AG20443 (cell line): ENCODE results near the gene PROSER3.

Experiments
- DNase-seq: peaks from one replicate; pipeline ENCODE4 v3.0.0; 2012; ENCODE audit warnings: low spot score, mixed read lengths

The PROSER3 gene

DNA sequence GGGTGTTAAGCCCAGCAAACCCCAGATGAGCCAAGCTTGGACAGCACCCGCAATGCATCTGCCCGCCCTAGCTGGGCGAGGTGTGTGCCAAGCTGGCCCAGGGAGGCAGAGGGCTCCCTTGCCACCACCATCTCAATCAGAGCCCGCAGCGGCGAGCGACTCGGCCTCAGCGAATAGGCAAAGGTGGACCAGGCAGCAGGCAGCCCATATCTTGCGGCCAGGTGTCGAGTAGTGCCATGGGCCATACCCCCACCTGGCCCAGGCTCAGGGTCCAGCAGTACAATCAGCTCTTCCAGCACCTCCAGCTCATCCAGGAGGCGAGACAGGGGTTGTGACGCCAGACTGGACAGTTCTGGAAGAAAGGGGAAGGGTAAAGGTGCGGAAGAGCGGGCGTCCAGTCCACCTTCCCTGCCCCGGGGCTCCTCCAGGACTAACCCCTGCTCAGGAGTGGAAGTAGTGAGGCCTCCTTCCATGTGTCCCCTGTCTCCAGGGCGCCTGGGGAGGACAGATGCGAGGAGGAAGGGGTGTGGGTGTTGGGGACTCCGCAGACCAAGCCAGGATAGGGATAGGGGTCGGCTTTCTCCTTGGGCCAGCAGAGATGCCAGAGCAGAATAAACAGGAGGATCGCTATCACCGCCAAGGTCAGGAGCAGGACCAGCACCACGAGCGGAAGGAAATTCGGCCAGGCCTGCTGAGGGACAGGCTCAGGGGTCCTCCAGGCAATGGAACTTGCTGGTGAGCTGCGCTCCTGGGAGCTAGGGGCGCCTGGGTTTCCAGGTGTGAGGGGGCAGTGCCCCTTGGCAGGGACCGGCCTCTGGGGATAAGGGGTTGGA is 18.5 kb upstream of the PROSER3 start:
- DNase-seq, result no peak

- DNase-seq, result no peak
These were observed 17.9 kb upstream of the PROSER3 start for GRCh38 chr19:35740108-35740422.

DNA sequence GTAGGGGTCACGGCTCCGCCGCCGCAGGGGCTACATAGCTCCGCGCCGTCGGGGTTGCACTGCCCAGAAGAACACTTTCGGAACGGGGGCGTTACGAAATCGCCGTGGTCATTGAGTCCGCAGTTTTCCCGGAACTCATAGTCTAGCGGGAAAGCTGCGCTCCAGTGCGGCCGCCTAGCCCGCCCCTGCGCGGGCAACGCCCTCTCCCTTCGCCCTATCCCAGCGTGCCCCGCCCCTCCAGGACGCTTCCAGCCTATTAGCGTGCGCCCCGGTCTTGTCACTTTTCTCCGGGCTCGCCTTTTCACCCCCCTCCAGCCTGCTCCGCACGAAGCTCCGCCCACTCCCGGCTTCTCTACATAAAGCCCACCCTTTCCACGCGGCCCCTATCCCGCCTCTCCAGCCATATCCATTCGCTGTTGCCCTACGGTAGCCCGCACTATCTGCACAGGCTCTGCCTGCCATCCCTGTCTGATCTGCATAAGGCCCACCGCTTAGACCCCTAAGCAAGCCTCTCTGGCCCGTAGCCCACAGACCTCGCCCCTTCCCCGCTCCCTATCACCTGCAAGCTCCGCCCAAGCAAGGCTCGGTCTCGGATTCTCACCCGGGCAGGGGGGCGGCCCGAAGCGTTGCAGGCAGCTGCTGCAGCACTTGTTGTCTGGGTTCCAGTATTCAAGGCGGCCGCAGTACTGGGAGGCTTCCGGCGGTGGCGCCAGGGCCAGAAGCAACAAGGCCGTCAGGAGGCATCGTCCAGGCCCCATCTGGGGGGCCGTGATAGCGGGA is 17.4 kb upstream of the PROSER3 start:
- peak; percentile 98 for DNase-seq

- DNase-seq, result no peak
These were observed 16.8 kb upstream of the PROSER3 start for GRCh38 chr19:35741203-35741515.

GRCh38 chr19:35742121-35742724 is 15.8 kb upstream of the PROSER3 start, which contains the start of gene IGFLR1:
IGFLR1 (minus strand) TSS chr19:35742452; CDS start chr19:35741180, 1,272 bp downstream.
- DNase-seq, result no peak

DNA sequence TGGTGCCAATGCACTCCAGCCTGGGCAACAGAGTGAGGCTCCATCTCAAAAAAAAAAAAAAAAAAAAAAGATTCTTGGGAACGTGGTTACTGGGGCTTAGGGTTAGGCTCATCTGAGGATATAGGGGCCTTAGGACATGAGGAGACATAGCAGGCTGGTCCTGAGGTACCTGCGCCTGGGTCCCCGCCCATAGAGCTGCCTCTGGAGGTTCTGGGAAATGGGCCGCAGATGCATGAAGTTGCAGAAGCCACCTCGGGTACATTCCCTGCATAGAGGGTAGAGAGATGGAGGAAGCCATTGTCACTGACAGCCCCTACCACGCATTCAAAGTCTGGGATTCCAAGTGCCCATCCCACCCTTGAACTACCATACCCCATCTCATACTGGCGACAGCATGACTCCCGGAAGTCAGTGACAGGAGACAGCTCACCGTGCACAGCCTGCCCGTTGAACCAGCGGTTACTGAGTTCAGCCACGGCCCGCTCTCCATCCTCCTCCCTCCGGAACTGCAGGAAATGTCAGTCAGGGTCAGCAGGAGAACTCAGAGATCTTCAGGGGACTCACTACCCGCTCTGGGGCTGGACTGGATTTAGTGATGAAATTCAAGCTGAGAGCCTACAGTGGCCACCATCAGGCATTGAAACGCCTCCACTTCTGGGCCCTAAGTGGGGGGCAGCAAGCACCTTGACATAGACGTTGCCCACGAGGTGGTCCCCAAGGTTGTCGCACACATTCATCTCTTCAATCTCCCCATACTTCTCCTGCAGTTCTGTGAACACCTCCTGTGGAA is 14.1 kb upstream of the PROSER3 start:
- no peak for DNase-seq

GRCh38 chr19:35744430-35745327 is 13.3 kb upstream of the PROSER3 start:
- DNase-seq, result peak; percentile 89

DNA sequence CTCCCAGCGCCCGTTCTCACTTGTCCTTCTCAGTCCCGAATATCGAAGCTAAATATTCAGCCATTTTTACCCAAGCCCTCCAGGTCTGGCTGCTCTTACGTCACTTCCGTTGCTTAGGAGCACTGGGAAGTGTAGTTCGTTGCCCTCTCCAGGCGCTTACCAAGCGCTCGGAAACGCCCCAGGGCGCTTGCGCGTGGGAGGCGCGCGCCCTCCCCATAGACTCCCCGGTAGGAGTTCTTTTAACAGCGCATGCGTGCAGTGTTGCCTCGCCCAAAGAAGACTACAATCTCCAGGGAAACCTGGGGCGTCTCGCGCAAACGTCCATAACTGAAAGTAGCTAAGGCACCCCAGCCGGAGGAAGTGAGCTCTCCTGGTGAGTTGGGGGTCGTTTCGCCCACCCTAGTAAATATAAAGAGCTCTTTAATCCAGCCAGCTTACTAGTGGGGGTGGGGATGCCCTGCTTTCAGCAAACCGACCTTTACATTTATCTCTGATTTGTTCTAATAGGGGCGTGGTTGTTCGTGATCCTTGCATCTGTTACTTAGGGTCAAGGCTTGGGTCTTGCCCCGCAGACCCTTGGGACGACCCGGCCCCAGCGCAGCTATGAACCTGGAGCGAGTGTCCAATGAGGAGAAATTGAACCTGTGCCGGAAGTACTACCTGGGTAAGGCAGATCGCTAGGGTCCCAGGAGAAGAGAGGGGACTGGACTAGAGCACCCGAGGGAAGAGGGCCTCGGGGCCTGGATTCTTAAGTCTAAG is 12.5 kb upstream of the PROSER3 start, which contains the start of the genes PSENEN and U2AF1L4:
Gene PSENEN, plus strand, starts transcription at position 324 of the 759 bp plus-strand sequence. Its CDS starts 280 bp downstream, at position 604.
Gene U2AF1L4, minus strand, starts transcription at position 91 of the 759 bp plus-strand sequence. Its CDS starts 27 bp downstream, at position 64.
- peak; percentile 95 for DNase-seq

GRCh38 chr19:35746087-35746462 is 11.9 kb upstream of the PROSER3 start:
- DNase-seq, result no peak

DNA sequence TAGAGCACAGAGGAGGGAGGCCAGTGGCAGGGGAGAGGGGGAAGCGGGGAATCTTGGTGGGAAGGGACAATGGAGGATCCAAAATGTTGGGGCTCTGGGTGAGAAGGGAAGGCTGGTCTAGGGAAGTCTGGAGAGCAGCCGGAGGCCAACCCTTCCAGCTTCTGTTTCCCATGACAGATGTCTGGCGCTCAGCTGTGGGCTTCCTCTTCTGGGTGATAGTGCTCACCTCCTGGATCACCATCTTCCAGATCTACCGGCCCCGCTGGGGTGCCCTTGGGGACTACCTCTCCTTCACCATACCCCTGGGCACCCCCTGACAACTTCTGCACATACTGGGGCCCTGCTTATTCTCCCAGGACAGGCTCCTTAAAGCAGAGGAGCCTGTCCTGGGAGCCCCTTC is 11.4 kb upstream of the PROSER3 start:
- no peak for DNase-seq

DNA sequence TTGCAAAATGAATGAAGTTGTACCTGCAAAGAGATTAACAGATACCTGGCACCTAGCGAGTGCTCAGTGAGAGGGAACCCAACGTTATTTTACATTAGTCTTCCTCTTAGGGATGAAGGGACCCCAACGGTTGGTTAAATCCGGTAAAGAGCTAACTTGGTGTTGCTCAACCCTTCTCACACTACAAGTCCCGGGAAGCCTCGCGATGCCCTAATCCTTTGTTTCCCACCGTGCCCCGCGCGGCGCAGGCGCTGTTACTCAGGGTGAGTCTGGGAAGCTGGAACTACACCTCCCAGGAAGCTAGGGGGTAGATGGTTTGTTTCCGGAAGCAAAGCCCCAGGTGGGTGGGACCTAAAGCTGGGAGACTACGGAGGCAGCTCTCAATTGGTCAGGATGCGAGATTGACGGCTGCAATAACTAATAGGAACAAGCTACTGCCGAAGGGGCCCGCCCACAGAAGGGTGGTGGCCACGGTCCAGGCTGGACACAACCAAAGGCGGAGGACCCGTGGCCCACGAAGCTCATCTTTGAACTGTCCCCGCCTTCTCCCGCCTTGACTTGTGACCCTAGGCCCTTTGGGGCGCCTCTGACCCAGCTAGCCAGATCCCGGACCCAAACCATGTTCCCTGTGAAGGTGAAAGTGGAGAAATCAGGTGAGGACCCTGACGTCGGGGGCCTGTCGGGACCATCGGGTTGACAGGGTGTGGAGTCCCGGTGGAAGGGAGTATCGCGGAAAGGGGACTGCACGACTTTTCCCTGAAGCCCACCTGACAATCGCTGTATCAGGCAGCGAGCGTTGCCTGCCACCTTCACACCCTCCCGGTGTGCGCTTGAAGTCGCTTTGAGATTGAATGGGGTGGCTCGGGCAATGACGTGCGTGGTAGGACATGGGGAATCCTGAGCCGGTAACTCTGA is 9.6 kb upstream of the PROSER3 start, which contains the start of gene LIN37:
Gene LIN37, plus strand, starts transcription at position 471 of the 915 bp plus-strand sequence. Its CDS starts 149 bp downstream, at position 620.
- peak; percentile 94 for DNase-seq

DNA sequence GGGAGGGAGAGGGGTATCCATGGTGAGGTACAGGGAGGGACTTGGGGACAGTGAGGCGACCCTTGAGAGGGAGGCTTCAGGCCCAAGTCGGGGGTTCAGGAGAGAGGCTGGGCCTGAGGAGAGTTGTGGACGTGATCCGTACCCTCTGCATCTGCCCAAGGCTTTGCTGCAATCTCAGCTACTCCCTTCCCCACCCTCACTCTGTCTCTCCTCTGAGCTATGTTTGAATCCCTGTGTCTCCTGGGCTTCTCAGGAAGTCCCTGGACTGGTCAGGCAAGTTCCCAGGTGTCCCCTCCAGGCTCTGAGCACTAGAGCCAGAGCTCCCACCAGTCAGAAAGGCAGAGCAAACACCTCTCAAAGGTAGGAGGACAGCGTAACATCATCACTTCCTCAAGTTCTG is 7.8 kb upstream of the PROSER3 start:
- DNase-seq, result no peak

DNA sequence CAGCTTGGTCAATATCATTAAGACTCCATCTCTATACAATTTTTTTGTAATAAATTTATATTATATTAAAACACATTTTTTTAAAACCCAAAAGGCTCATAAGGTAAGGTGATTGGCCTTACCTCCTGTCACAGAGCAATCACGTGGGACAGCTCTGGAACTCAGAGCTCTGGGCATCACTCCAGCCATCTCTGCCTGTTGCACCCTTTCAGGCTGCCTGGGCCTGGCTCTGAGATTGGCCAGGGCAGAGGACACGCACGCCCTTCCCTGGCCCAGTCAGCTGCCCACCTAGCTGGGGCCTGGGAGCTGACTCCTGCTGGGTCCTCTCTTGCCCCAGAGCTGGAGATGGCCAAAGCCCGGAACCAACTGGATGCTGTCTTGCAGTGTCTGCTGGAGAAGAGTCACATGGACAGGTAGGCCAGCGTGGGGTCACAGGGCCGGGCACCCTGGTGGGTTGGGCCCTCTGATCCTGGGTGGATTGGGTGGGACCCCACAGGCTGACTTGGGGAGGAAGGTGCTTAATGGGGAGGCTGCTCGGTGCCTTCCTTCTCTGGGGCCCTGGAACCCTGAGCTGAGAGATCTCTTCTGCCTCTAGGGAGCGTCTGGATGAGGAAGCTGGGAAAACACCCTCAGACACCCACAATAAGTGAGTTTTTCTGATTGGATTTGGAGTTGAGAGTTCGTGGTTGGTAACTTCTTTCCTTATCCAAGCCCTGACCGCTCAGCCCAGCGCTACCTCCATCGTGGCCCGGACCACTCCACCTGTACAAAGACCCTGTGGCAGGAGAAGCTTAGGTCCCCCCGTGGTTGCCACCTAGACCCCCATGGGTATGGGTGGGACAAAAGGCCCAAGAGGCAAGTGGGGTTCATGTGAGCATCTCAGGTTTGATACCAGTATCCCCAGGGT is 5.9 kb upstream of the PROSER3 start:
- DNase-seq, result no peak

GRCh38 chr19:35752746-35753350 is 5.1 kb upstream of the PROSER3 start:
- no peak for DNase-seq

DNA sequence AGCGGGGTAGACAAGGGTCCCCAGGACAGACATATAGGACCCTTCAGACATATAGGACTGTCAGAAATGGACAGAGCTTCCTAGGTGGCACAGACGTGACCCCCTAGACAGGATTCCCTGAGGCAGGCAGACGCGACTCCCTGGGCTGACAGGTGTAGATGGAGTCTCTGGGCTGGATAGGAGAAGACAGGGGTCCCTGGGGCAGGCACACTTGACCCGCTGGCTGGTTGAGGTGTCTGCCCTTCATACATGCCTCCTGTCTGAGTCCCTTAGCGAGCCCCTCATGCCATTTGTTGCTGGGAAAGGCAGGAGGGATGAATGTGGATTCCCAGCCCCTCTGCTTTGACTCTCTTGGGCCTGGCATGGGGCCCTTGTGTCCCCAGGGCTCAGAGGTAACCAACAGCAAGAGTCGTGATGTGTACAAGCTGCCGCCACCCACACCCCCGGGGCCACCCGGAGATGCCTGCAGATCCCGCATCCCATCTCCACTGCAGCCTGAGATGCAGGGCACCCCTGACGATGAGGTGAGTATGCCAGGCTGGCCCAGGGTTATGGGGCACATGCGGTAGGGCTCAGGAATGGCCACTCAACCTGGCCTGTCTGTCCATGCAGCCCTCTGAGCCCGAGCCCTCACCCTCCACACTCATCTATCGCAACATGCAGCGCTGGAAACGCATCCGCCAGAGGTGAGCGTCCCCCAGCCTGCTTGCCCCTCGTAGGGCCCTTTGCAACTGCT is 4.2 kb upstream of the PROSER3 start:
- no peak for DNase-seq

DNA sequence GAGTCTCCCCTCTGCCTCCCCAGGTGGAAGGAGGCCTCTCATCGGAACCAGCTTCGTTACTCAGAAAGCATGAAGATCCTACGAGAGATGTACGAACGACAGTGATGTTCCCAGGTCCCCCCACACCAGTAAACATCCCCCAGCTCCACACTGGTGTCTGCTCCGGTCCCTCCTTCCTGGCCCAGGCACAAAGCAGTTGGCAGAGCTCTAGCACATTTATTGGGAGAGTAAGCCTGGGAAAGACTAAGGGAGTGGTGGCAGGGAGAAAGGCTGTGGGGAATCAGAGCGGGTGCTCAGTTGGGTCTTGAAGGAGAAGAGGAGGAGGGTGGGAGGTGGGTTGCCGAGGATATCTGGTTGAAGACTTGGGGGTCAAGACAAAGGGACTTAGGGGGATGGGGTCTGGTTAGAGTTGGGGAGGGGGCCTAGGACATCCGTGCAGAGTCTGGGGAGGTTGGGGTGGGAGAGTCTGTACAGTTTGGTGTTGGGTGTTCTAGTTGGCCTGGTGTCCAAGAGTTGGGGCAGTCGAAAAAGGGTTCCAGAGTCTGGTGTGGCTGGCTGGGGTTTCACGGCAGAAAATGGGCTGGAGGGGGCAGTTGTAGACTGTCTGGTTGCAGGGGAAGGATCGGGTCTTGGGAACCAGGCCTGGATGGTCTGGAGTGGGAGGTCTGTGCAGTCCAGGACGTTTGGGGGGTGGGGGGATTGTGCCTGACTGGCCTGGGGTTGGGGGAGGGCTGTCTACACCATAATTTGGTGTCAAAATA is 3.4 kb upstream of the PROSER3 start:
- DNase-seq, result no peak
